Body of pancreas (tissue), 4 donors: ENCODE measurements around the gene PEA15. TPM values are rescaled to one million over a fixed set of nuclear protein-coding genes. Genes with fewer than 3 reads are reported as not detected.

Experiments used
- ATAC-seq: fragments of 150-250 bp; one replicate; pipeline ENCODE4 v1.9.1; 2016
- DNase-seq, 4 donors: peaks; one replicate each; pipeline ENCODE4 v3.0.0-alpha.2; 2019
- H3K27ac ChIP-seq, 4 donors: fragments of 200-600 bp; sonication (generic); 1 replicate in 3 of 4; 2 replicates in 1 of 4; pipeline versions ENCODE4 v1.5.1 to v1.6.1; 2016 to 2019; ENCODE audit warnings: mild to moderate bottlenecking in 1 of 4, mixed read lengths in 1 of 4, moderate library complexity in 1 of 4
- H3K27me3 ChIP-seq, 2 donors: fragments of 200-600 bp; sonication (generic); one replicate each; pipeline ENCODE4 v1.6.0; 2016; ENCODE audit warnings: mild to moderate bottlenecking in 1 of 2
- H3K36me3 ChIP-seq, 2 donors: fragments of 200-600 bp; sonication (generic); replicated peaks in 1 of 2; 2 replicates each; pipeline ENCODE4 v1.5.1; 2016; ENCODE audit warnings: low read depth in 2 of 2; ENCODE audit not compliant: insufficient read depth in 1 of 2
- H3K4me1 ChIP-seq: fragments of 200-600 bp; sonication (generic); one replicate; pipeline ENCODE4 v1.6.0; 2016
- H3K4me3 ChIP-seq, 2 donors: fragments of 200-600 bp; sonication (generic); 1 replicate in 1 of 2; 2 replicates in 1 of 2; pipeline ENCODE4 v1.5.1; 2016 to 2019
- H3K9me3 ChIP-seq, 3 donors: fragments of 200-600 bp; sonication (generic); 1 replicate in 2 of 3; 2 replicates in 1 of 3; pipeline ENCODE4 v1.5.1; 2016
- CTCF ChIP-seq, 7 experiments: fragments of 450-650 bp in 4 of 7; fragments of 200-600 bp in 3 of 7; sonication (generic) in 3 of 7; IDR thresholded peaks; one replicate each; pipeline ENCODE4 v1.5.1; 2016 to 2019; ENCODE audit warnings: antibody characterized with exemption in 7 of 7
- POLR2A ChIP-seq, 3 donors: fragments of 450-650 bp; IDR thresholded peaks; one replicate each; pipeline ENCODE4 v1.6.1; 2016; ENCODE audit warnings: antibody characterized with exemption in 3 of 3, mild to moderate bottlenecking in 2 of 3
- WGBS, 2 donors: methylation state at CpG; one replicate each; pipeline ENCODE4 v1.1.5; 2017; 5-methylcytosine and 5-hydroxymethylcytosine counted together
- intact Hi-C: fragments of 100-400 bp; cut with DNase I; formaldehyde crosslinking; loops from one replicate; pipeline ENCODE4 v1.15.1; 2023
- total RNA-seq, 2 donors: library from RNA; depleted of rRNA; stranded (reverse); fragments of >200 nt; gene quantifications; one replicate each; pipeline ENCODE4 v1.1.0, GENCODE V29; 2016

The PEA15 gene
- total RNA-seq, 2 donors from 2014 or later: 21.4 to 23.9 TPM

GRCh38 chr1:160206421-160207117, 1.4 kb downstream of the PEA15 start:
- Histone ChIP-seq H3K27ac (peak overlapping the region in 2 of 4 donors; percentile 83 to 85), H3K4me3 (no peak overlapping the region), H3K9me3 (no peaks in the 10 kb centered on the region), H3K4me1 (peaks cover 54% of the 10 kb centered on the region), H3K27me3 (no peaks in the 10 kb centered on the region), H3K36me3 (no peaks in the 10 kb centered on the region)
- intact Hi-C loops: no loop called here
- ATAC-seq: no peak
- no peak for DNase-seq
- TF ChIP-seq CTCF (IDR thresholded peaks at IDR 0.05): no peak
- no peak for TF ChIP-seq POLR2A (IDR thresholded peaks at IDR 0.05)
- WGBS, 2 donors: 68 to 69% methylated on average over 9 of the region's 9 CpGs

- Histone ChIP-seq H3K27me3 (no peaks in the 10 kb centered on the region), H3K9me3 (no peaks in the 10 kb centered on the region), H3K4me1 (peaks cover 54% of the 10 kb centered on the region), H3K27ac (peak overlapping the region in 2 of 4 donors; percentile 83 to 85), H3K36me3 (peaks cover 1 to 3% of the 10 kb centered on the region in 2 donors), H3K4me3 (no peak overlapping the region)
- ATAC-seq (no peak), DNase-seq (no peak)
- WGBS, 2 donors: 84 to 86% methylated on average over 4 of the region's 4 CpGs
- TF ChIP-seq POLR2A (IDR thresholded peaks at IDR 0.05) (no peak), CTCF (IDR thresholded peaks at IDR 0.05) (no peak)
- intact Hi-C loops: no loop called here
Observed at GRCh38 chr1:160207118-160207650, 2.0 kb downstream of the PEA15 start.

- no peak overlapping the region for H3K4me3 ChIP-seq
- WGBS, 2 donors: 54 to 74% methylated on average over 9 of the region's 9 CpGs
- H3K36me3 ChIP-seq: peaks cover 6 to 9% of the 10 kb centered on the region in 2 donors
- no peaks in the 10 kb centered on the region for H3K9me3 ChIP-seq
- H3K27me3 ChIP-seq: no peaks in the 10 kb centered on the region
- intact Hi-C loops: no loop called here
- no peak for TF ChIP-seq POLR2A (IDR thresholded peaks at IDR 0.05)
- no peak for TF ChIP-seq CTCF (IDR thresholded peaks at IDR 0.05)
- H3K4me1 ChIP-seq: peaks cover 54% of the 10 kb centered on the region
- DNase-seq (no peak), ATAC-seq (no peak)
- peak overlapping the region in 2 of 4 donors; percentile 28 to 50 for H3K27ac ChIP-seq
Observed at GRCh38 chr1:160207771-160208556, 2.8 kb downstream of the PEA15 start.

GRCh38 chr1:160208557-160209320, 3.6 kb downstream of the PEA15 start:
- Histone ChIP-seq H3K4me3 (no peak overlapping the region), H3K27ac (peak overlapping the region in 3 of 4 donors; percentile 7 to 52 (median 50)), H3K27me3 (no peaks in the 10 kb centered on the region), H3K36me3 (peaks cover 6 to 16% of the 10 kb centered on the region in 2 donors), H3K9me3 (no peaks in the 10 kb centered on the region), H3K4me1 (peaks cover 54% of the 10 kb centered on the region)
- no peak for ATAC-seq
- 70 to 75% methylated on average over 6 of the region's 6 CpGs for WGBS, 2 donors
- intact Hi-C loops: no loop called here
- TF ChIP-seq CTCF (IDR thresholded peaks at IDR 0.05) (no peak), POLR2A (IDR thresholded peaks at IDR 0.05) (no peak)
- DNase-seq: no peak
